Left lung (tissue), 10 donors: Measurements from ENCODE around the gene PLET1. TPM values are rescaled to one million over a fixed set of nuclear protein-coding genes. Genes with fewer than 3 reads are reported as not detected.

Experiments
- ATAC-seq: fragments of 200-7000 bp; cut with Tn5 transposase; one replicate; pipeline ENCODE4 v1.9.1; 2020; ENCODE audit warnings: moderate library complexity
- DNase-seq, 4 donors: peaks; one replicate each; pipeline ENCODE4 v3.0.0-alpha.2; 2013 to 2020
- H3K27ac ChIP-seq, 2 donors: fragments of 200-600 bp; sonication (generic) in 1 of 2; one replicate each; pipeline versions ENCODE4 v1.5.0 to v1.8.0; 2020 to 2021
- H3K27me3 ChIP-seq, 2 donors: fragments of 200-600 bp; sonication (generic) in 1 of 2; one replicate each; pipeline versions ENCODE4 v1.5.0 to v1.8.0; 2020 to 2021
- H3K36me3 ChIP-seq, 2 donors: fragments of 200-600 bp; sonication (generic) in 1 of 2; one replicate each; pipeline versions ENCODE4 v1.5.0 to v1.8.0; 2020 to 2021
- H3K4me1 ChIP-seq, 2 donors: fragments of 200-600 bp; one replicate each; pipeline ENCODE4 v1.8.0; 2021
- H3K4me3 ChIP-seq, 2 donors: fragments of 200-600 bp; sonication (generic) in 1 of 2; one replicate each; pipeline versions ENCODE4 v1.5.0 to v1.8.0; 2020 to 2021; ENCODE audit warnings: mild to moderate bottlenecking in 1 of 2
- H3K9me3 ChIP-seq, 2 donors: fragments of 200-600 bp; sonication (generic) in 1 of 2; one replicate each; pipeline versions ENCODE4 v1.5.0 to v1.8.0; 2020 to 2021
- CTCF ChIP-seq, 2 donors: fragments of 200-600 bp; sonication (generic) in 1 of 2; IDR thresholded peaks; one replicate each; pipeline versions ENCODE4 v1.5.0 to v1.8.0; 2021; ENCODE audit warnings: antibody characterized with exemption in 2 of 2
- intact Hi-C, 2 donors: fragments of 100-400 bp; cut with DNase I; formaldehyde crosslinking; loops; one replicate each; pipeline versions ENCODE4 v1.11.2 to v1.14.2; 2022
- polyA plus RNA-seq, 6 donors: library from polyadenylated mRNA; unstranded; fragments of 120-200 nt; gene quantifications; one replicate each; pipeline ENCODE4 v1.2.1, GENCODE V29; 2013; ENCODE audit not compliant: insufficient read length in 6 of 6
- total RNA-seq, 2 donors: library from RNA; stranded (reverse); fragmentation: NEBNext Ultra II Directional; extraction: Animal tissue kit (Norgen Biotek cat#: 25700); gene quantifications; one replicate each; pipeline ENCODE4 v1.2.1, GENCODE V29; 2021
- donor health status: DM: no; HTN: yes; CAD: no.
- donor health status: DM: no; HTN: no; CAD: no.

PLET1 gene
- total and polyA plus RNA-seq, 8 donors = 0.18 TPM; not detected in 6

- no peaks in the 10 kb centered on the region for H3K4me1 ChIP-seq
- ATAC-seq = no peak
- no peaks in the 10 kb centered on the region for H3K9me3 ChIP-seq
- no peak overlapping the region for H3K27ac ChIP-seq
- TF ChIP-seq CTCF (IDR thresholded peaks at IDR 0.05) = no peak
- no peak overlapping the region for H3K4me3 ChIP-seq
- no peak for DNase-seq
- H3K27me3 ChIP-seq = no peaks in the 10 kb centered on the region
- peaks cover 0 to 82% of the 10 kb centered on the region in 2 donors for H3K36me3 ChIP-seq
- intact Hi-C loops = no loop called here
Measured at GRCh38 chr11:112235750-112236390, 24.8 kb downstream of the PLET1 start.

GRCh38 chr11:112231952-112232351 is 28.7 kb downstream of the PLET1 start:
- peaks cover 0 to 59% of the 10 kb centered on the region in 2 donors for H3K36me3 ChIP-seq
- no peaks in the 10 kb centered on the region for H3K9me3 ChIP-seq
- H3K4me1 ChIP-seq = peaks cover 6 to 17% of the 10 kb centered on the region in 2 donors
- DNase-seq (no peak), ATAC-seq (no peak)
- H3K27me3 ChIP-seq = no peaks in the 10 kb centered on the region
- no peak overlapping the region for H3K27ac ChIP-seq
- no peak overlapping the region for H3K4me3 ChIP-seq
- intact Hi-C loops = no loop called here
- TF ChIP-seq CTCF (IDR thresholded peaks at IDR 0.05) = no peak

- DNase-seq (no peak), ATAC-seq (no peak)
- no peak for TF ChIP-seq CTCF (IDR thresholded peaks at IDR 0.05)
- intact Hi-C loops = no loop called here
- H3K27ac ChIP-seq = peak overlapping the region in 1 of 2 donors; percentile 33
- peaks cover 6 to 20% of the 10 kb centered on the region in 2 donors for H3K4me1 ChIP-seq
- H3K4me3 ChIP-seq = no peak overlapping the region
- H3K9me3 ChIP-seq = no peaks in the 10 kb centered on the region
- H3K36me3 ChIP-seq = peaks cover 0 to 39% of the 10 kb centered on the region in 2 donors
- no peaks in the 10 kb centered on the region for H3K27me3 ChIP-seq
Measured at GRCh38 chr11:112229746-112230433, 30.8 kb downstream of the PLET1 start.

- TF ChIP-seq CTCF (IDR thresholded peaks at IDR 0.05) = no peak
- intact Hi-C loops = no loop called here
Measured at GRCh38 chr11:112229159-112229558, 31.5 kb downstream of the PLET1 start.

GRCh38 chr11:112228706-112229105 is 32.0 kb downstream of the PLET1 start:
- Histone ChIP-seq H3K27me3 (no peaks in the 10 kb centered on the region), H3K9me3 (no peaks in the 10 kb centered on the region), H3K36me3 (peaks cover 0 to 27% of the 10 kb centered on the region in 2 donors), H3K4me3 (no peak overlapping the region), H3K4me1 (peaks cover 6 to 20% of the 10 kb centered on the region in 2 donors), H3K27ac (no peak overlapping the region)
- no peak for DNase-seq
- no peak for ATAC-seq
- no peak for TF ChIP-seq CTCF (IDR thresholded peaks at IDR 0.05)
- intact Hi-C loops = no loop called here

More at GRCh38 chr11:112229159-112229558, 31.5 kb downstream of the PLET1 start:
- Histone ChIP-seq H3K9me3 (no peaks in the 10 kb centered on the region), H3K27me3 (no peaks in the 10 kb centered on the region), H3K36me3 (peaks cover 0 to 31% of the 10 kb centered on the region in 2 donors), H3K4me3 (no peak overlapping the region), H3K27ac (peak overlapping the region in 1 of 2 donors; percentile 33), H3K4me1 (peaks cover 6 to 20% of the 10 kb centered on the region in 2 donors)
- DNase-seq (no peak), ATAC-seq (no peak)
